K562 (cell line): ENCODE data around the gene MYADML2. TPM values are rescaled to one million over a fixed set of nuclear protein-coding genes. Genes with fewer than 3 reads are reported as not detected.

Experiments used
- CCNT2 ChIP-seq: IDR thresholded peaks from 2 replicates; pipeline ENCODE4 v1.6.1; 2011; ENCODE audit warnings: borderline replicate concordance, low read depth, mild to moderate bottlenecking, moderate library complexity, mixed read lengths, low read length; ENCODE audit not compliant: insufficient read length; ENCODE audit errors: extremely low read depth
- CHD4 ChIP-seq: fragments of 200-600 bp; sonication (generic); IDR thresholded peaks from 3 replicates; pipeline ENCODE4 v1.6.1; 2012; ENCODE audit warnings: low read depth, mild to moderate bottlenecking, mixed read lengths, low read length, inconsistent platforms; ENCODE audit not compliant: insufficient read depth, insufficient replicate concordance, poor library complexity, severe bottlenecking
- EGR1 ChIP-seq: fragments of 450-650 bp; conservative IDR thresholded peaks from 2 replicates; pipeline ENCODE4 v1.6.1; 2017; ENCODE audit warnings: mild to moderate bottlenecking
- EP400 ChIP-seq: fragments of 450-650 bp; IDR thresholded peaks from 2 replicates; pipeline ENCODE4 v1.6.1; 2017; ENCODE audit warnings: antibody characterized with exemption, mild to moderate bottlenecking, moderate library complexity
- L3MBTL2 ChIP-seq: fragments of 450-650 bp; IDR thresholded peaks from 2 replicates; pipeline ENCODE4 v1.6.1; 2016; ENCODE audit warnings: mild to moderate bottlenecking, moderate library complexity
- RAD21 ChIP-seq, 2 experiments: fragments of 250-450 bp in 1 of 2; fragments of 450-650 bp in 1 of 2; sonication (Bioruptor Pico) in 1 of 2; formaldehyde crosslinking in 1 of 2; IDR thresholded peaks in 1 of 2; conservative IDR thresholded peaks in 1 of 2; 2 replicates each; pipeline versions ENCODE4 v1.4.0 to v1.8.0; 2020 to 2022; ENCODE audit warnings: mild to moderate bottlenecking in 2 of 2, moderate library complexity in 1 of 2
- RB1 ChIP-seq: fragments of 450-650 bp; IDR thresholded peaks from 2 replicates; pipeline ENCODE4 v1.6.1; 2017; ENCODE audit warnings: low read depth, mild to moderate bottlenecking
- SMAD1 ChIP-seq: fragments of 150-350 bp; IDR thresholded peaks from 2 replicates; pipeline ENCODE4 v1.6.1; 2014; ENCODE audit warnings: low read length, low read depth; ENCODE audit not compliant: partially characterized antibody
- SMAD4 ChIP-seq: fragments of 250-450 bp; sonication (Bioruptor Pico); conservative IDR thresholded peaks from 2 replicates; pipeline ENCODE4 v1.8.0; 2021; ENCODE audit warnings: inconsistent platforms, mild to moderate bottlenecking, moderate library complexity
- SUPT5H ChIP-seq: fragments of 450-650 bp; IDR thresholded peaks from 2 replicates; pipeline ENCODE4 v1.6.1; 2016
- U2AF1 ChIP-seq: fragments of 200-400 bp; formaldehyde crosslinking; optimal IDR thresholded peaks from 2 replicates; pipeline ENCODE3; 2017; ENCODE audit warnings: mild to moderate bottlenecking, low read depth, low read length, moderate library complexity
- ZBTB7A ChIP-seq: IDR thresholded peaks from 2 replicates; pipeline ENCODE4 v1.6.1; 2011; ENCODE audit warnings: low read depth, mild to moderate bottlenecking, low read length, moderate library complexity, borderline replicate concordance; ENCODE audit not compliant: control insufficient read depth
- ZNF507 ChIP-seq: conservative IDR thresholded peaks from 2 replicates; pipeline ENCODE4 v1.6.1; 2017; ENCODE audit warnings: missing genetic modification characterization, missing compliant biosample characterization
- ZNF76 ChIP-seq: fragments of 250-450 bp; sonication (Bioruptor Pico); IDR thresholded peaks from 2 replicates; pipeline ENCODE4 v1.4.0; 2020; ENCODE audit warnings: mild to moderate bottlenecking, moderate library complexity, borderline replicate concordance
- polyA plus RNA-seq, 8 experiments: library from polyadenylated mRNA; depleted of rRNA in 4 of 8; stranded (reverse) in 5 of 8; unstranded in 3 of 8; fragments of >200 nt; fragmentation: Nextera tagmentation in 2 of 8; fragmentation: Illumina TruSeq in 1 of 8; extraction: Ambion mirVana in 2 of 8; extraction: Trizol in 1 of 8; gene quantifications; 2 replicates each; pipeline versions ENCODE4 v1.2.1 to v1.2.3, GENCODE V29; 2011 to 2014; ENCODE audit warnings: inconsistent platforms in 1 of 8, missing spikeins in 1 of 8
- total RNA-seq, 7 experiments: library from RNA; depleted of rRNA in 6 of 7; stranded (reverse); fragments of >200 nt in 6 of 7; fragmentation: Illumina TruSeq in 2 of 7; extraction: Trizol in 2 of 7; gene quantifications; 2 replicates each; pipeline versions ENCODE4 v1.2.1 to v1.2.3, GENCODE V29; 2011 to 2021; ENCODE audit warnings: low replicate concordance in 1 of 7
- TF ChIP-seq, protein P1 (sequence below): sonication (generic); formaldehyde crosslinking; IDR thresholded peaks from 2 replicates; pipeline ENCODE4 v1.8.1; 2023; ENCODE audit warnings: mild to moderate bottlenecking, missing genetic modification reagents, moderate library complexity
- TF ChIP-seq, protein P2 (sequence below): IDR thresholded peaks from 2 replicates; pipeline ENCODE4 v1.6.1; 2011; ENCODE audit warnings: borderline replicate concordance, low read depth, mild to moderate bottlenecking, moderate library complexity, low read length; ENCODE audit not compliant: insufficient read depth, poor library complexity, severe bottlenecking
- TF ChIP-seq, protein P3 (sequence below): fragments of 250-450 bp; sonication (Bioruptor Pico); IDR thresholded peaks from 2 replicates; pipeline ENCODE4 v1.8.0; 2021; ENCODE audit warnings: borderline replicate concordance, mild to moderate bottlenecking, moderate library complexity; ENCODE audit not compliant: poor library complexity, severe bottlenecking
- TF ChIP-seq, protein P4 (sequence below), 2 experiments: fragments of 450-650 bp; conservative IDR thresholded peaks; 2 replicates each; pipeline ENCODE4 v1.6.1; 2017; ENCODE audit warnings: mild to moderate bottlenecking in 2 of 2, moderate library complexity in 2 of 2
- TF ChIP-seq, protein P5 (sequence below): fragments of 450-650 bp; IDR thresholded peaks from 2 replicates; pipeline ENCODE4 v1.6.1; 2017; ENCODE audit warnings: antibody characterized with exemption

MYADML2 gene
- total and polyA plus RNA-seq, 9 of the 15 experiments (the other 6 are each of a cell fraction or from before 2014, with no cell fraction given), result not detected

DNA sequence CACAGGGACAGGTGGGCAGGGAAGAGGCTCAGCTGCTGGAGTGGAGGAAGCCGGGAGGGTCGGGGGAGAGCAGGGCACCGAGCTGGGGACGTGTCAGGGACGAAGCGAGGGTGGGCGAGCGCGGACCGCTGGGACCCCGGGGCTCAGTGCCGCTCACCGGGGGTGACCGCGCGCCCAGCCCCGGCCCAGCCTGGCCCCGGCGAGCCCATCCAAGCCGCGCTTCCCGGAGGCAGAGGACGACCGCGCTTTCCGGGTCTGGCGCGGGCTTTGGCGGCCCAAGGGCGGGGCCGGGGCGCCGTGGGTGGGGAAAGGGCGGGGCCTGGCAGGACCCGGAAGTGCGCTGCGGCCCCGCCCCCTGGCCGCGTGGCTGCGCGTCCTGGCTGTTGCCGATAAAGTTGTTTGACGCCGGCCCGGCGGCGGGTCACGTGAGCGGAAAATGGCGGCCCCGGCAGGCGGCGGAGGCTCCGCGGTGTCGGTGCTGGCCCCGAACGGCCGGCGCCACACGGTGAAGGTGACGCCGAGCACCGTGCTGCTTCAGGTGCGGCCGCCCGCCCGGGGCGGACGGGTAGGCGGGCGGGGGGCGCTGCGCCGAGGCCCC lies 30.3 kb upstream of the MYADML2 start, which contains the start of gene ASPSCR1 (continued):
- TF ChIP-seq, protein P1, sequence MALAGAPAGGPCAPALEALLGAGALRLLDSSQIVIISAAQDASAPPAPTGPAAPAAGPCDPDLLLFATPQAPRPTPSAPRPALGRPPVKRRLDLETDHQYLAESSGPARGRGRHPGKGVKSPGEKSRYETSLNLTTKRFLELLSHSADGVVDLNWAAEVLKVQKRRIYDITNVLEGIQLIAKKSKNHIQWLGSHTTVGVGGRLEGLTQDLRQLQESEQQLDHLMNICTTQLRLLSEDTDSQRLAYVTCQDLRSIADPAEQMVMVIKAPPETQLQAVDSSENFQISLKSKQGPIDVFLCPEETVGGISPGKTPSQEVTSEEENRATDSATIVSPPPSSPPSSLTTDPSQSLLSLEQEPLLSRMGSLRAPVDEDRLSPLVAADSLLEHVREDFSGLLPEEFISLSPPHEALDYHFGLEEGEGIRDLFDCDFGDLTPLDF (CRISPR knock-in tag), result peak; percentile 54; the same call in 1 of the 2 replicates
- TF ChIP-seq SMAD1, result peak; percentile 32
- TF ChIP-seq CHD4, result no peak
- no peak for TF ChIP-seq ZNF76
- TF ChIP-seq, protein P2, sequence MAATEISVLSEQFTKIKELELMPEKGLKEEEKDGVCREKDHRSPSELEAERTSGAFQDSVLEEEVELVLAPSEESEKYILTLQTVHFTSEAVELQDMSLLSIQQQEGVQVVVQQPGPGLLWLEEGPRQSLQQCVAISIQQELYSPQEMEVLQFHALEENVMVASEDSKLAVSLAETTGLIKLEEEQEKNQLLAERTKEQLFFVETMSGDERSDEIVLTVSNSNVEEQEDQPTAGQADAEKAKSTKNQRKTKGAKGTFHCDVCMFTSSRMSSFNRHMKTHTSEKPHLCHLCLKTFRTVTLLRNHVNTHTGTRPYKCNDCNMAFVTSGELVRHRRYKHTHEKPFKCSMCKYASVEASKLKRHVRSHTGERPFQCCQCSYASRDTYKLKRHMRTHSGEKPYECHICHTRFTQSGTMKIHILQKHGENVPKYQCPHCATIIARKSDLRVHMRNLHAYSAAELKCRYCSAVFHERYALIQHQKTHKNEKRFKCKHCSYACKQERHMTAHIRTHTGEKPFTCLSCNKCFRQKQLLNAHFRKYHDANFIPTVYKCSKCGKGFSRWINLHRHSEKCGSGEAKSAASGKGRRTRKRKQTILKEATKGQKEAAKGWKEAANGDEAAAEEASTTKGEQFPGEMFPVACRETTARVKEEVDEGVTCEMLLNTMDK, result peak; percentile 3
- TF ChIP-seq RB1, result peak; percentile 96
- TF ChIP-seq EP400, result peak; percentile 95
- TF ChIP-seq, protein P3, sequence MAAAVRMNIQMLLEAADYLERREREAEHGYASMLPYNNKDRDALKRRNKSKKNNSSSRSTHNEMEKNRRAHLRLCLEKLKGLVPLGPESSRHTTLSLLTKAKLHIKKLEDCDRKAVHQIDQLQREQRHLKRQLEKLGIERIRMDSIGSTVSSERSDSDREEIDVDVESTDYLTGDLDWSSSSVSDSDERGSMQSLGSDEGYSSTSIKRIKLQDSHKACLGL (CRISPR knock-in tag), result peak; percentile 85
- no peak for TF ChIP-seq ZNF507
- TF ChIP-seq EGR1, result no peak; the same call in 1 of the 2 replicates
- TF ChIP-seq CCNT2, result peak; percentile 97
- TF ChIP-seq, protein P4, sequence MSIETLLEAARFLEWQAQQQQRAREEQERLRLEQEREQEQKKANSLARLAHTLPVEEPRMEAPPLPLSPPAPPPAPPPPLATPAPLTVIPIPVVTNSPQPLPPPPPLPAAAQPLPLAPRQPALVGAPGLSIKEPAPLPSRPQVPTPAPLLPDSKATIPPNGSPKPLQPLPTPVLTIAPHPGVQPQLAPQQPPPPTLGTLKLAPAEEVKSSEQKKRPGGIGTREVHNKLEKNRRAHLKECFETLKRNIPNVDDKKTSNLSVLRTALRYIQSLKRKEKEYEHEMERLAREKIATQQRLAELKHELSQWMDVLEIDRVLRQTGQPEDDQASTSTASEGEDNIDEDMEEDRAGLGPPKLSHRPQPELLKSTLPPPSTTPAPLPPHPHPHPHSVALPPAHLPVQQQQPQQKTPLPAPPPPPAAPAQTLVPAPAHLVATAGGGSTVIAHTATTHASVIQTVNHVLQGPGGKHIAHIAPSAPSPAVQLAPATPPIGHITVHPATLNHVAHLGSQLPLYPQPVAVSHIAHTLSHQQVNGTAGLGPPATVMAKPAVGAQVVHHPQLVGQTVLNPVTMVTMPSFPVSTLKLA (conservative IDR thresholded peaks at IDR 0.05), result peak; percentile 93 to 98
- peak; percentile 65 for TF ChIP-seq U2AF1
- TF ChIP-seq RAD21 (CRISPR knock-in tag; conservative IDR thresholded peaks at IDR 0.05 in 1 of 2, IDR thresholded peaks at IDR 0.05 in 1 of 2), result no peak
- TF ChIP-seq SUPT5H, result peak; percentile 82
- TF ChIP-seq SMAD4 (CRISPR knock-in tag), result peak; percentile 97
- TF ChIP-seq ZBTB7A, result no peak
- TF ChIP-seq, protein P5, sequence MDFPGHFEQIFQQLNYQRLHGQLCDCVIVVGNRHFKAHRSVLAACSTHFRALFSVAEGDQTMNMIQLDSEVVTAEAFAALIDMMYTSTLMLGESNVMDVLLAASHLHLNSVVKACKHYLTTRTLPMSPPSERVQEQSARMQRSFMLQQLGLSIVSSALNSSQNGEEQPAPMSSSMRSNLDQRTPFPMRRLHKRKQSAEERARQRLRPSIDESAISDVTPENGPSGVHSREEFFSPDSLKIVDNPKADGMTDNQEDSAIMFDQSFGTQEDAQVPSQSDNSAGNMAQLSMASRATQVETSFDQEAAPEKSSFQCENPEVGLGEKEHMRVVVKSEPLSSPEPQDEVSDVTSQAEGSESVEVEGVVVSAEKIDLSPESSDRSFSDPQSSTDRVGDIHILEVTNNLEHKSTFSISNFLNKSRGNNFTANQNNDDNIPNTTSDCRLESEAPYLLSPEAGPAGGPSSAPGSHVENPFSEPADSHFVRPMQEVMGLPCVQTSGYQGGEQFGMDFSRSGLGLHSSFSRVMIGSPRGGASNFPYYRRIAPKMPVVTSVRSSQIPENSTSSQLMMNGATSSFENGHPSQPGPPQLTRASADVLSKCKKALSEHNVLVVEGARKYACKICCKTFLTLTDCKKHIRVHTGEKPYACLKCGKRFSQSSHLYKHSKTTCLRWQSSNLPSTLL, result no peak
- peak; percentile 90 for TF ChIP-seq L3MBTL2
